ENCODE results near the gene SDK1. TPM values are rescaled to one million over a fixed set of nuclear protein-coding genes. Genes with fewer than 3 reads are reported as not detected.

Gene SDK1
- total and polyA plus RNA-seq, 2 of the 8 experiments (the other 6 are each of a cell fraction or from before 2014, with no cell fraction given) = 3.3 to 7.2 TPM

GRCh38 chr7:4178916-4179687 lies 878.0 kb downstream of the SDK1 start:
- no peak for FAIRE-seq
- H3K4me3 ChIP-seq (ENCODE audit: extremely low read depth in 1 of 4, insufficient read depth in 2 of 4, low read depth in 3 of 4, low read length in 4 of 4) = no peak overlapping the region
- no peaks in the 10 kb centered on the region for H3K4me1 ChIP-seq (replicated peaks in 1 of 4; ENCODE audit: control insufficient read depth in 3 of 4, insufficient read depth in 4 of 4, low read length in 3 of 4)
- H3K9ac ChIP-seq (replicated peaks in 1 of 4; ENCODE audit: extremely low read depth in 1 of 4, low read depth in 3 of 4, low read length in 3 of 4) = no peak overlapping the region
- H3K4ac ChIP-seq (replicated peaks; ENCODE audit: insufficient read length, low read depth, low read length) = no peak overlapping the region
- no peak overlapping the region for H2BK120ac ChIP-seq (replicated peaks; ENCODE audit: low read depth, low read length)
- H2BK20ac ChIP-seq (ENCODE audit: low read length) = no peak overlapping the region
- no peak overlapping the region for H3K18ac ChIP-seq (ENCODE audit: extremely low read depth, low read length)
- H2BK12ac ChIP-seq (ENCODE audit: low read depth, low read length) = no peak overlapping the region
- no peak overlapping the region for H3K14ac ChIP-seq (ENCODE audit: insufficient read length)
- no peaks in the 10 kb centered on the region for H3K23me2 ChIP-seq (ENCODE audit: low read depth, low read length)
- no peak overlapping the region for H3K23ac ChIP-seq (ENCODE audit: insufficient read length)
- no peak for TF ChIP-seq EGR1 (IDR thresholded peaks at IDR 0.05; ENCODE audit: borderline replicate concordance, low read depth, low read length)
- no peak for TF ChIP-seq CHD1 (IDR thresholded peaks at IDR 0.05; ENCODE audit: low read depth, low read length)
- TF ChIP-seq CREB1 (IDR thresholded peaks at IDR 0.05) = no peak
- no peak for TF ChIP-seq JUN (IDR thresholded peaks at IDR 0.05; ENCODE audit: low read depth, low read length)
- no peak for TF ChIP-seq BCL11A (IDR thresholded peaks at IDR 0.05; ENCODE audit: low read depth in 2 of 2, low read length in 2 of 2)
- no peak for TF ChIP-seq TBP (IDR thresholded peaks at IDR 0.05; ENCODE audit: low read depth, low read length)
- no peak for TF ChIP-seq SP1 (IDR thresholded peaks at IDR 0.05; ENCODE audit: low read depth, low read length)
- no peak for TF ChIP-seq TAF1 (IDR thresholded peaks at IDR 0.05; ENCODE audit: low read depth, low read length)
- H2AK5ac ChIP-seq (ENCODE audit: low read depth, low read length) = no peak overlapping the region; the same call in 1 of the 2 replicates
- no peaks in the 10 kb centered on the region for H3K27me3 ChIP-seq (replicated peaks in 1 of 4; ENCODE audit: control insufficient read depth in 3 of 4, extremely low read depth in 1 of 4, insufficient read depth in 3 of 4, low read length in 3 of 4)
- CTCF ChIA-PET (ENCODE audit: partially characterized antibody) = interaction anchor here (0.8 to 1.1 kb wide), 2 partner anchors 9 to 15 kb away, joined by 3 read pairs; no protein-coding TSS in a partner anchor
- H2BK5ac ChIP-seq (ENCODE audit: low read depth, low read length) = no peak overlapping the region; the same call in 1 of the 2 replicates
- no peaks in the 10 kb centered on the region for H3K36me3 ChIP-seq (ENCODE audit: control insufficient read depth in 2 of 4, insufficient read depth in 4 of 4, low read length in 3 of 4)
- no peak for DNase-seq (ENCODE audit: low read depth in 1 of 2, low spot score in 2 of 2)
- no peak overlapping the region for H3K27ac ChIP-seq (ENCODE audit: low read depth, low read length)
- H4K8ac ChIP-seq (ENCODE audit: extremely low read depth, insufficient read depth, low read length) = peak overlapping the region; percentile 19; the same call in 1 of the 2 replicates
- 91% methylated on average over 20 of the region's 23 CpGs; no CpG with 5 or more reads in 1 of the 2 experiments for WGBS, 2 experiments (ENCODE audit: extremely low coverage in 1 of 2, insufficient coverage in 1 of 2, insufficient read length in 1 of 2, insufficient replicate concordance in 2 of 2, low coverage in 1 of 2, low lambda C conversion rate in 2 of 2, missing lambda C conversion rate in 1 of 2)
- H3K9me3 ChIP-seq (ENCODE audit: insufficient read depth in 2 of 2, low read depth in 1 of 2, low read length in 1 of 2) = peaks cover 17 to 22% of the 10 kb centered on the region in 2 experiments; a peak in 3 of 4 replicates
- peak overlapping the region; percentile 8; the same call in 1 of the 2 replicates for H2BK15ac ChIP-seq (ENCODE audit: low read length)
- no peak overlapping the region for H3K56ac ChIP-seq (replicated peaks; ENCODE audit: insufficient read length, low read depth, low read length)
- no peak overlapping the region for H4K5ac ChIP-seq (ENCODE audit: insufficient read length, low read depth, low read length)
- no peaks in the 10 kb centered on the region for H4K20me1 ChIP-seq (replicated peaks in 1 of 2; ENCODE audit: control insufficient read depth in 1 of 2, insufficient read depth in 2 of 2, low read length in 2 of 2)
- no peaks in the 10 kb centered on the region for H3K79me1 ChIP-seq (ENCODE audit: low read depth, low read length)
- no peaks in the 10 kb centered on the region for H3K79me2 ChIP-seq (ENCODE audit: control insufficient read depth in 1 of 2, insufficient read depth in 2 of 2, low read length in 2 of 2)
- H2AFZ ChIP-seq (ENCODE audit: low read length) = no peak overlapping the region
- POLR2A ChIA-PET (ENCODE audit: partially characterized antibody) = no interaction called here
- no peak overlapping the region for H4K91ac ChIP-seq (replicated peaks; ENCODE audit: insufficient read length, low read length)
- no peak overlapping the region for H3K4me2 ChIP-seq (ENCODE audit: insufficient read depth in 1 of 2, low read depth in 2 of 2, low read length in 2 of 2)
